ENCODE data around the gene CENPO. TPM values are rescaled to one million over a fixed set of nuclear protein-coding genes. Genes with fewer than 3 reads are reported as not detected.
A peak's percentile ranks its signal among the peaks of the same experiment; 100 is the strongest.
"Not testable (repeated sequence)": the region's sequence is repeated elsewhere in the genome, so short reads cannot be mapped to it uniquely, and the experiment has no call there.

CENPO gene
- total RNA-seq, 2 donors from 2014 or later, result 28.6 to 49.3 TPM

GRCh38 chr2:24828238-24828996 lies 35.2 kb downstream of the CENPO start:
- Mint-ChIP-seq H3K9me3 (no peaks in the 10 kb centered on the region), H3K36me3 (peaks cover 0 to 21% of the 10 kb centered on the region in 2 donors), H3K27ac (peak overlapping the region; percentile 27 to 50)
- no peak for ATAC-seq
- no peak for DNase-seq (ENCODE audit: low spot score in 2 of 2)

GRCh38 chr2:24830351-24830750 lies 37.1 kb downstream of the CENPO start:
- no peak for ATAC-seq
- Mint-ChIP-seq H3K36me3 (peaks cover 0 to 23% of the 10 kb centered on the region in 2 donors), H3K9me3 (no peaks in the 10 kb centered on the region), H3K27ac (no peak overlapping the region)
- DNase-seq (ENCODE audit: low spot score in 2 of 2), result no peak

GRCh38 chr2:24830786-24831185 lies 37.6 kb downstream of the CENPO start:
- DNase-seq (ENCODE audit: low spot score in 2 of 2) (no peak), ATAC-seq (no peak)
- Mint-ChIP-seq H3K9me3 (no peaks in the 10 kb centered on the region), H3K27ac (no peak overlapping the region), H3K36me3 (peaks cover 0 to 20% of the 10 kb centered on the region in 2 donors)

GRCh38 chr2:24831221-24832072 lies 38.2 kb downstream of the CENPO start:
- Mint-ChIP-seq H3K27ac (peak overlapping the region in 1 of 2 donors; percentile 41), H3K36me3 (peaks cover 0 to 23% of the 10 kb centered on the region in 2 donors), H3K9me3 (no peaks in the 10 kb centered on the region)
- ATAC-seq, result no peak
- no peak for DNase-seq (ENCODE audit: low spot score in 2 of 2)

- ATAC-seq, result no peak
- no peak for DNase-seq (ENCODE audit: low spot score in 2 of 2)
- Mint-ChIP-seq H3K36me3 (peaks cover 0 to 23% of the 10 kb centered on the region in 2 donors), H3K9me3 (no peaks in the 10 kb centered on the region), H3K27ac (peak overlapping the region in 1 of 2 donors; percentile 56)
Measured at GRCh38 chr2:24832073-24832461, 38.8 kb downstream of the CENPO start.

GRCh38 chr2:24832521-24832920 lies 39.3 kb downstream of the CENPO start:
- no peaks in the 10 kb centered on the region for H3K9me3 Mint-ChIP-seq
- DNase-seq (ENCODE audit: low spot score in 2 of 2) (no peak), ATAC-seq (no peak)
- H3K27ac Mint-ChIP-seq, result peak overlapping the region; percentile 9 to 56
- H3K36me3 Mint-ChIP-seq, result peaks cover 0 to 23% of the 10 kb centered on the region in 2 donors

- no peaks in the 10 kb centered on the region for H3K9me3 Mint-ChIP-seq
- no peak for DNase-seq (ENCODE audit: low spot score in 2 of 2)
- H3K27ac Mint-ChIP-seq, result peak overlapping the region; percentile 8 to 9
- no peak for ATAC-seq
- peaks cover 0 to 23% of the 10 kb centered on the region in 2 donors for H3K36me3 Mint-ChIP-seq
Measured at GRCh38 chr2:24832931-24833701, 39.9 kb downstream of the CENPO start.

- DNase-seq (ENCODE audit: low spot score in 2 of 2) (no peak), ATAC-seq (peak in 1 of 2 donors; percentile 8)
- no peak overlapping the region for H3K27ac Mint-ChIP-seq
- peaks cover 0 to 23% of the 10 kb centered on the region in 2 donors for H3K36me3 Mint-ChIP-seq
- no peaks in the 10 kb centered on the region for H3K9me3 Mint-ChIP-seq
Measured at GRCh38 chr2:24833821-24834732, 40.9 kb downstream of the CENPO start.

- H3K36me3 Mint-ChIP-seq, result peaks cover 0 to 23% of the 10 kb centered on the region in 2 donors
Measured at GRCh38 chr2:24834733-24835395, 41.6 kb downstream of the CENPO start.

GRCh38 chr2:24835411-24835810 lies 42.2 kb downstream of the CENPO start:
- Mint-ChIP-seq H3K27ac (peak overlapping the region; percentile 4 to 81), H3K36me3 (peaks cover 0 to 23% of the 10 kb centered on the region in 2 donors)
- H3K9me3 Mint-ChIP-seq; ATAC-seq; DNase-seq (ENCODE audit: low spot score in 2 of 2): not testable (repeated sequence)

More at GRCh38 chr2:24834733-24835395, 41.6 kb downstream of the CENPO start:
- Mint-ChIP-seq H3K27ac (peak overlapping the region in 1 of 2 donors; percentile 81), H3K9me3 (no peaks in the 10 kb centered on the region)
- DNase-seq (ENCODE audit: low spot score in 2 of 2) (no peak), ATAC-seq (no peak)

GRCh38 chr2:24836206-24836605 lies 43.0 kb downstream of the CENPO start:
- ATAC-seq (no peak), DNase-seq (ENCODE audit: low spot score in 2 of 2) (no peak)
- Mint-ChIP-seq H3K36me3 (peaks cover 0 to 23% of the 10 kb centered on the region in 2 donors), H3K27ac (peak overlapping the region in 1 of 2 donors; percentile 4), H3K9me3 (no peaks in the 10 kb centered on the region)

GRCh38 chr2:24836706-24837105 lies 43.5 kb downstream of the CENPO start:
- H3K27ac Mint-ChIP-seq, result no peak overlapping the region
- DNase-seq (ENCODE audit: low spot score in 2 of 2) (no peak), ATAC-seq (no peak)
- H3K9me3 Mint-ChIP-seq, result no peaks in the 10 kb centered on the region
- H3K36me3 Mint-ChIP-seq, result peaks cover 0 to 23% of the 10 kb centered on the region in 2 donors

GRCh38 chr2:24837996-24838513 lies 44.8 kb downstream of the CENPO start:
- H3K27ac Mint-ChIP-seq, result no peak overlapping the region
- no peak for ATAC-seq
- DNase-seq (ENCODE audit: low spot score in 2 of 2), result no peak

GRCh38 chr2:24838541-24838940 lies 45.3 kb downstream of the CENPO start:
- DNase-seq (ENCODE audit: low spot score in 2 of 2) (no peak), ATAC-seq (no peak)
- Mint-ChIP-seq H3K36me3 (peaks cover 0 to 21% of the 10 kb centered on the region in 2 donors), H3K9me3 (no peaks in the 10 kb centered on the region), H3K27ac (no peak overlapping the region)

More at GRCh38 chr2:24837996-24838513, 44.8 kb downstream of the CENPO start:
- Mint-ChIP-seq H3K9me3 (no peaks in the 10 kb centered on the region), H3K36me3 (peaks cover 0 to 23% of the 10 kb centered on the region in 2 donors)

- Mint-ChIP-seq H3K27ac (peak overlapping the region in 1 of 2 donors; percentile 28), H3K36me3 (peaks cover 0 to 12% of the 10 kb centered on the region in 2 donors), H3K9me3 (no peaks in the 10 kb centered on the region)
- ATAC-seq, result no peak
- DNase-seq (ENCODE audit: low spot score in 2 of 2), result no peak
Measured at GRCh38 chr2:24839729-24840128, 46.5 kb downstream of the CENPO start.
